GM18498 (cell line): ENCODE measurements around the gene OR2G6.
"Not testable (repeated sequence)": the region's sequence is repeated elsewhere in the genome, so short reads cannot be mapped to it uniquely, and the experiment has no call there.

Experiments used
- ATAC-seq: cut with Tn5 transposase; IDR thresholded peaks from one replicate; pipeline ENCODE4 v1.9.1; 2021; ENCODE audit warnings: mild to moderate bottlenecking, moderate library complexity; ENCODE audit not compliant: unreplicated experiment

Gene OR2G6

DNA sequence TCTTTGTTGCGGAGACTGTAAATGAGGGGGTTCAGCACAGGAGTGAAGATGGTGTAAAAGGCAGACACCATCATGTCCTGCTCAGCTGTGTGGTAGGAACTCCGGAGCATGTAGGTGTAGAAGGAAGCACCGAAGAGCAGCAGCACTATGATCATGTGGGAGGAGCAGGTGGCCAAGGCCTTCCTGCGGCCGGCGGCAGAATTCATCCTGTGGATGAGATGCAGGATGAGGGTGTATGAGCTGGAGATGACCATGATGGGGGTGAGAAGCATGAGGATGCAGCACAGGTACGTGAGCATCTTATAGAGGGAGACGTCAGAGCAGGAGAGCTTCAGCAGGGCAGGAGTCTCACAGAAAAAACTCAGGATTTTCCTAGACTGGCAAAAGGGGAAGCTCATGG is 66.0 kb downstream of the OR2G6 start:
- not testable (repeated sequence) for ATAC-seq

- not testable (repeated sequence) for ATAC-seq
Observed at GRCh38 chr1:248574657-248575056, 66.8 kb downstream of the OR2G6 start, which contains the start of gene OR2T34. TSS of gene OR2T34 (minus strand) at chr1:248574757. CDS start at chr1:248574757, 0 bp downstream.

DNA sequence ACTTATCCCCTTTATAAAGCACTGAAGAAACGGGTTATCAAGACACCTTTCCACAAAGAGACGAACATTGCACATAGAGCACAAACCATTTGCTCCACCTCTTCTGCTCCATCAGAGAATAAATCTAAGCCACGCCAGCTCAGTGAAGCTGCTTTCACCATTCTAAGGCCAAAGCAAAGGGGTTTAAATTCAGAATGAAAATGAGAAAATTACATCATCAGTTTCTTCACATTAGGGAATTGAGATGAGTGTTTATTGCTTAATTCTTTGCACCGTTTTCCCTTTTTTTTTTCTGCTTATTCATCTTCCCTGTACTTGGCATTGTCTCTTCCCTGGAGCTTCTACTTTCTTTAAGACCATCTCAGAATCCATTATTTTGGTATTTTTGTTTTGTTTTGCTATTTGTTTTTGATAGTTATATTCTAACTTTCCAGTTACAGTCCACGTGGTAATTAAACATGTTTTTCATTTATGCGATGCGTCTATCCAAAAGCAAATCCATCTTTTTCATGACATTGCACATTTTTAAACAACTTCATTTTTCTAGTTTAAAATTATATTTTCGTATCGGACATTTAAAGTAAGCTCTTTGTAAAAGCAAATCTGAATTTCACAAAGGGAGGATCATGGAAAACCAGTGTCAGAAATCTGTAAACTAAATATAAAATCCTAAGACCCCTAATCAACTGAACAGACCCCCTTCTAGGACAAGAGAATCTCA is 68.5 kb downstream of the OR2G6 start:
- no peak for ATAC-seq
